HepG2 (cell line): ENCODE results near the gene CCDC82. TPM values are rescaled to one million over a fixed set of nuclear protein-coding genes. Genes with fewer than 3 reads are reported as not detected.

ENCODE experiments used
- AHDC1 ChIP-seq: sonication (generic); formaldehyde crosslinking; IDR thresholded peaks from 2 replicates; pipeline ENCODE4 v1.5.1; 2020; ENCODE audit warnings: mild to moderate bottlenecking, missing genetic modification reagents, borderline replicate concordance
- FOXP1 ChIP-seq, 2 experiments: fragments of 450-650 bp in 1 of 2; IDR thresholded peaks; 2 replicates each; pipeline ENCODE4 v1.6.1; 2017 to 2018; ENCODE audit warnings: antibody characterized with exemption in 1 of 2
- HMG20A ChIP-seq: IDR thresholded peaks from 2 replicates; pipeline ENCODE4 v1.6.1; 2016; ENCODE audit warnings: borderline replicate concordance
- HOMEZ ChIP-seq: IDR thresholded peaks from 2 replicates; pipeline ENCODE4 v1.6.1; 2016; ENCODE audit warnings: low read depth
- IRF2 ChIP-seq: IDR thresholded peaks from 2 replicates; pipeline ENCODE4 v1.6.1; 2018; ENCODE audit warnings: missing genetic modification reagents, missing compliant biosample characterization
- TAF15 ChIP-seq: fragments of 200-400 bp; formaldehyde crosslinking; IDR thresholded peaks from one replicate; pipeline ENCODE4 v1.6.1; 2018; ENCODE audit warnings: mild to moderate bottlenecking, low read depth, low read length; ENCODE audit not compliant: poor library complexity, severe bottlenecking
- ZBTB25 ChIP-seq: IDR thresholded peaks from 2 replicates; pipeline ENCODE4 v1.6.1; 2018; ENCODE audit warnings: missing genetic modification reagents
- ZBTB33 ChIP-seq: sonication (generic); formaldehyde crosslinking; IDR thresholded peaks from 2 replicates; pipeline ENCODE4 v1.4.0; 2020; ENCODE audit warnings: missing genetic modification reagents
- ZNF646 ChIP-seq: sonication (generic); formaldehyde crosslinking; IDR thresholded peaks from 2 replicates; pipeline ENCODE4 v1.9.0; 2021; ENCODE audit warnings: mild to moderate bottlenecking, missing genetic modification reagents
- ZSCAN29 ChIP-seq: sonication (generic); formaldehyde crosslinking; conservative IDR thresholded peaks from 2 replicates; pipeline ENCODE4 v1.4.0; 2020; ENCODE audit warnings: mild to moderate bottlenecking, missing genetic modification reagents
- polyA plus RNA-seq, 8 experiments: library from polyadenylated mRNA; depleted of rRNA in 3 of 8; stranded (reverse) in 7 of 8; unstranded in 1 of 8; fragments of >200 nt; fragmentation: Illumina TruSeq in 4 of 8; extraction: Trizol in 4 of 8; gene quantifications; 2 replicates each; pipeline versions ENCODE4 v1.2.1 to v1.2.3, GENCODE V29; 2011 to 2016; ENCODE audit warnings: low read depth in 4 of 8, missing spikeins in 1 of 8, mixed read lengths in 1 of 8; ENCODE audit not compliant: insufficient read depth in 1 of 8
- total RNA-seq, 5 experiments: library from RNA; depleted of rRNA; stranded (reverse); fragments of >200 nt; fragmentation: Illumina TruSeq; extraction: Trizol; gene quantifications; 2 replicates each; pipeline ENCODE4 v1.2.3, GENCODE V29; 2016; ENCODE audit warnings: low read depth in 1 of 5

CCDC82 gene
- total and polyA plus RNA-seq, 2 of the 13 experiments (the other 11 are each of a cell fraction or from before 2014, with no cell fraction given) = 19.7 to 25.7 TPM

GRCh38 chr11:96332126-96332771 lies 57.5 kb downstream of the CCDC82 start (continued):
- peak; percentile 67; the same call in 1 of the 2 replicates for TF ChIP-seq ZNF646
- peak; percentile 35; the same call in 1 of the 2 replicates for TF ChIP-seq ZBTB33 (CRISPR knock-in tag)
- TF ChIP-seq HMG20A (CRISPR knock-in tag) = peak; percentile 68; the same call in 1 of the 2 replicates
- TF ChIP-seq IRF2 (CRISPR knock-in tag) = peak; percentile 37; the same call in 1 of the 2 replicates
- peak; percentile 67; the same call in 1 of the 2 replicates for TF ChIP-seq HOMEZ (CRISPR knock-in tag)
- 0 out of 2 replicates have a peak, but pooled peaks have one; percentile 53 for TF ChIP-seq ZSCAN29 (CRISPR knock-in tag)
- TF ChIP-seq ZBTB25 (CRISPR knock-in tag) = peak; percentile 23; the same call in 1 of the 2 replicates
- TF ChIP-seq FOXP1 (IDR thresholded peaks at IDR 0.05) = peak; percentile 97
- TF ChIP-seq FOXP1 (CRISPR knock-in tag; IDR thresholded peaks at IDR 0.05) = peak; percentile 99
- TF ChIP-seq AHDC1 (CRISPR knock-in tag) = peak; percentile 71; the same call in 1 of the 2 replicates
- TF ChIP-seq TAF15 = no peak
